Stimulated activated CD4-positive, alpha-beta T cell treated with anti-CD3 and anti-CD28 coated beads, Interleukin-12 subunit alpha, Interleukin-12 subunit beta, amount 100 ng/mL, for 4 hours (primary cell): ENCODE data around the gene PXDC1.

Experiments
- DNase-seq: peaks from one replicate; pipeline ENCODE4 v3.0.0-alpha.2; 2020

PXDC1 gene

DNA sequence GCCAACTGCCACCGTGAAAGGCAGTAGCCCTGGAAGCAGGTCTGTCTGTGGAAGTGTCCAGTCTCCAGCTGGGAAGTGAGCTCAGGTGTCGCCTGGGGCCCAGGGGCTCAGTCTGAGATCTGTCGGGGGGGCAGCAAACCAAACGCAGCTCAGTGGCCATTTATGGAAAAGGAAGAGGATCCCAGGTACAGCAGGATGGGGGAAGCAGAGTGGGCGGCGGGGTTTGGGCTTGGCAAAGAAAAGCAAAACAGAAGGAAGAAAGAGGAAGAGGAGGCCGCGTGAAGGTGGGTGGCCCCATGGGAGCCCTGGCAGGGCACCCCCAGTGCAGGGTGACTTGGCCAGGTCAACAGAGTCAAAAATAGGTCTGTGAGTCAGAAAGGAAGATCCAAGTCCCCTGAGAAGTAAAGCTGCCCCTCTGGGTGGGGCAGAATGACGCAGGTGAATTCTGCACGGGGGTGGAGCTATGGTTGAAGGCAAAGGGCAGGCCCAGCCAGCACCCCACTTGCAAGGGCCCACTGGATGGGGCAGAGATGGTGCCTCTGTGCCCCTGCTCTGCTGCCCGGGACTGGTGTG, 5.3 kb downstream of the PXDC1 start:
- no peak for DNase-seq

DNA sequence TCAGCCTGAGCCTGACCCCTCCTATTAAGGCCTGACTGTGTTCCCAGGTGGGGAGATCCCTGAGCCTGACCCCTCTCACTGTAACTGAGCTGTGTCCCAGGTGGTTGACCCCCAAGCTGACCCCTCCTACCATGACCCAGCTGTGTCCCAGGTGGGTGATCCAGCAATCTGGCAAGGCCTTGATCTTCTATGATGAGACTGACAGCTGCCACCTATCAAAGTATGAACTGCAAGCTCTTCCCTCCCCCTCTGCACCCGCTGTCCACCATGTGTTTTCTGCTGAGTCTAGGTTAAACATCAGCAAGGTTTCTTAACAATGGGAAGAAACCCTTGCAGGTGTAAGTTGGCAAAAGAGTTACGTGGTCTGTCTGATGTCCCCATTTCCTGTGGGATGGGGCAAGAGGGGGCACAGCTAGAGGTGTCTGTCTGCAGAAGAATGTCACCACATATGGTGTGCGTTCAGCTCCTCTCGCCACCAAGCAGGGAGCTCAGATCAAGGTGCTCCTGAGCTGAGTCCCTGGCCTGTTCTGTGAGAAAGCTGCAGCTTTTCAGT, 5.9 kb downstream of the PXDC1 start:
- no peak for DNase-seq

DNA sequence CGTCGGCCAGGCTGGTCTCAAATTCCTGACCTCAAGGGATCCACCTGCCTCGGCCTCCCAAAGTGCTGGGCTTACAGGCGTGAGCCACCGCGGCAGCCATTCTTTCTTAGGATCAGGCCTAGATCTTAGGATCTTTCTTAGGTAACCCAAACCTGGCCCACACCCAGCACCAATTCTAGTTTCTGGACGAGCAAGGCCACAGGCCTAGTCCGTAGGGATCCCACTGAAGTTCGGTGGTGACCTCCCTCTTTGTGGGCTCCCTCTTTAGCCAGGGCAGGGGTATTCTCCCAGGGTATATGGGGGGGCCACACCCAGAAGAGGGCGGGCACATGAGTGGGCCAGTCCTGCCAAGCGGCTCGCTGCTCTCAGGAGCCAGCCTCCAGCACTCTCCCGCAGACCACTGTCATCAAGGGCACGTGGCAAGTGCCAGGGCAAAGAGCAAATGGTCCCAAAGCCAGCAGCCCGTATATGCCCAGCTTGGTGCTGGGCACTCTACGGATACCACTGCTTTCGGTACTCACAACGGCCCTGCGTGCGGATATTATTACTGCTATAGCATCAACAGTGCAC, 6.5 kb downstream of the PXDC1 start:
- no peak for DNase-seq

DNA sequence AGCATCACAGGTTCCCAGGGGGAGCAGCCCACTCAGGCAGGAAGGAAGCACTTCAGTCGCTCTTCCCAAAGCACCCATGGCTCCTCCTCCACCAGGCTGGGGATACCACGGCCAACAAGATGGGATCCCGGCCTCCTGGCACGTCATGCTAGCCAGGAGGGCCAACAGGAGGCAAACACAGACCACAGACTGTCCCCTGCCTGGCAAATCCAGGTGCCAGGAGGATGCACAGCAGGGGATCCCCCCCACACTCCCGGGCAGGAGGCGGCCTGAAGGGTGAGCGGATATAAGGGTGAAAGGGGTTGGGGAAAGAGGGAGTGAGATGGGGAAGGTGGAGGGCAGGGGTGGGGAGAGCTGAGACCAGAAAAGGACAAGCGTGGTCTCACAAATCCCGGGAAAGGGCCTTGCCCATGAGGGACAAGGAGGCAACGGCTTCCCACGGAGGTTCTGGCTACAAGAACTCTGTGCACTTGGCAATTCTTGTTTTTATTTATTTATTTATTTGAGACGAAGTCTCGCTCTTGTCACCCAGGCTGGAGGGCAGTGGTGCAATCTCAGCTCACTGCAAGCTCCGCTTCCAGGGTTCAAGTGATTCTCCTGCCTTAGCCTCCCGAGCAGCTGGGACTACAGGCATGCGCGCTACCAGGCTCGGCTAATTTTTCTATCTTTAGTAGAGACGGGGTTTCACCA, 7.2 kb downstream of the PXDC1 start:
- DNase-seq, result no peak

DNA sequence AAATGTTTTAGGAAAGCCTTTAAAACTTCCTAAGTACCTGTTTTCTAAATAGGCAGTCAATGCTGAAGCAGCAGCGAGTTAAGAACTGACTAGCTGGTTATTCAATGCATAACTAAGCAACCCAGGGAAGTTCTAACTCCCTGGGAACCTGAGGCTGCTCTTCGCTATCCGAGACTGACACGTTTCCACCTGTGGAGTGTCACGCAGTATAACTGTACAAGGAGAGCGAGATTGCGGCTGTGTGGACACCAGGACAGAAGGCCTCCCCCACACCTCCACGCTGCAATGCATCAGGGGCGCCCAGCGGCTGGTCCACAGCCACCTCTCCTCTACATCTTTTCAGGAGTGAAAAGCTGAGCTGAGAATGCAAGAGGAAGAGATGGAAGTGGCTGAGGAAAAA, 8.0 kb downstream of the PXDC1 start:
- DNase-seq, result no peak

DNA sequence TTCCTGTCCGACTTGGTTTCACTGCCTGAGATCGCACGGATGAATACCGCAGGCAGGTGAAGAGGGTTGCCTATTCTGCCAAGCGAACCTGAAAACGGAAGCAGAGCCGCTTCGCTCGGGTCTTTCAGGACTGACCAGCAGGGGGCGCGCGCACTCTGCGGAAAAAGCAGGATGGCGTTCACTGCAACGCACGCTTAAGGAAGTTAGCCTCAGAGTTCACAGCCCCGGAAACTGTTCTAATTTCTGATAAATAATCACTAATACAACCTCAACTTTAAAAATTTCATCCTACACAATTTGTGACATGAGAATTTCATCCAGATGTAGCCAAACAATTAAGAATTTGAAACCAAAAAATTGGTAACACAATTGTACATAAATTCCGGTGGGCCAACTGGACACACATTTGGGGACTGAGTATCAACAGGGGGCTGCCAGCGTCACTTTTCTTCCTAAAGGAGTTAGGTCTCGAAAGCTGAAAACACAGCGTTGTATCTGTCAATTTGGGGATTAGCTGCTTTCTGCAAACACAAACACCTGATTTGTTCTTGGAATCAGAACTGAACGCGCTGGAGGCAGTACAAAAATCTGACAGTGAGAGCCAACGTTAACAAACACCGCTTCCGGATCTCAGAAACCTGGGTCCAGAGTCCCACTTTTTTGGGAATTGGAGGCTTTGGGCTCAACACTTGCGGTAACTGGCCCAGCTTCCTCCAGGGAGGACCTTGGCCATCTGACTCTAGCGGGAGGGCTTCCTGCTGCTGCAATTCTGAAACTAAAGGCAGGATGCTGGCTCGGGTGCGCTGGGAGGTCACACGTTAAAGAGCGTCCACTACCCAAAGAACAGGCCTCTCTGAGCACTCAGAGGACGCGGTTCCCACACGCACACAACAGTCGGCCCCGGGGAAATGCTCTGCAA, 8.8 kb downstream of the PXDC1 start:
- peak; percentile 93 for DNase-seq

DNA sequence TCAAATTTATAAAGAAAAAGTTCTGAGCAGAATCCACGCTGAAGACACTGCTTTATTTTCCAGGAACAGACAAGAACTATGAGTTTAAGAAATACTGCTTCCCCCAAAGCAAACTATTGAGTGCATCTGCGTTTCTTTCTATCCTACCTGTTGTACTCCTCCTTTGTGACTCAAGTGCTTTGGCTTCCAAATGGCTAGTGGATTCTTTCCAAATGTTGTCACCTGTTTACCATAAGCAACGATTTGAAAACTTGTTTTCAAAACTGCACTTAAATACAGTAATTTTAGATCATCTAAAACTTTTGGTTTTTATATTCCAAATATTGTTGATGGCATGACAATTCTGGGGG, 9.5 kb downstream of the PXDC1 start:
- no peak for DNase-seq

DNA sequence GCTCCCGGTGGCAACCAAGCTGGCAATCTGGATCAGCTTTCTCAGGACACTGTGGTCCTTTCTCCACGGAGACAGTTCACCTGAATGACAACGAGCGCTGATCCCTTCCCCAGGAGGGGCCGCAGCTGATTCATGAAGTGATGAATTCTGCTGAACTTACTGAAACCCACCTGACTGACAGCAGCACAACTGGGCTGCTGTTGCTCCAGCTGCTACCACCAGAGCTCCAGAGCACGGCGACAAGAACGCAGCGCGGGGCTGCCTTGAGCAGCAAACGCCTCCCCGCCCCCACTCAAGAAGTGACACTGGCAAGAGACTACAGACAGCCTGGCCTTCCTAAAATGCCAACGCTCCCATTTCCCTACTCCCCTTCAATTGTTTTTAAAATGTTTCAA, 10.0 kb downstream of the PXDC1 start:
- DNase-seq, result no peak

DNA sequence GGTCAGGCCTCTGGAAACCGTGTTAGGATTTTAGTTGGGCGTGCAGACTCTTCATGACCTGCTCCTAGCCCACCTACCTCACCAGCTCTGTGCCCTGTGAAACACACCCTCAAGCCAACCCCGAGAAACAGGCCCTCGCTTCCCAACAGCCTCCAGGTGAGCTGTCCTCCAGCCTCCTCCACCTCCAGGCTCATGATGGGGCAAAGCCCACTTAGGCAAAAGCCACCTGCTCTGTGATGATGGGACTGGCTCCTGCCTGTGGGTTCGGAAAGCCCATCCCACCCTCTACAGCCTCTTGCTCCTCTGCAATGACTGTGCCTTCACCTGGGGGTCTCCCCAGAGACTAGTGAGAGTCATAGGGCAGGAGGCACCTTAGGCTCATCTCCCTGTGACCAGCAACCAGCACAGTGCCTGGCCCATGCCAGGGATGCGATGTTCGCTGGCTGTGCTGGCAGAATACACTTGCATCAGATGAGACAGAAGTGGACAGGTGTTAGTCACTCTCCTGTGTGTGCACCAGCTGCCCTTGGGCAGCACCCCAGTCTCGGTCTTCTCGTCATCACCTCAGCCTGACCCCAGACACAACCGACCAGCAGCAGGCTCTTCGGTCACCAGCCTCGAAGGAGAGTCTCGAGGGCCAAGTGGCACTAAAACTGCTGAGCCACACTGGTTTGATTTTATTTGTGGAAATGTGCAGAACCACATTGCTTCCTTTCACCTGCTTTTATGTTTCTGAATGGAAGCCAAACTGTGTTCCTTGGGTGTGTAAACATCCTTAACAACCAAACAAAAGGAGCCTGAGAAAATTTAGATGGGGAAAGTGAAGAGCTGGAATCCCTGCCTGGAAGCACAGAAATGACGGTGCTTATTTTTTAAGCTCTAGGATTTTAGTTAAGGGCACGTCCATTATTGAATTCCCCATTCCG, 10.7 kb downstream of the PXDC1 start:
- DNase-seq, result no peak

DNA sequence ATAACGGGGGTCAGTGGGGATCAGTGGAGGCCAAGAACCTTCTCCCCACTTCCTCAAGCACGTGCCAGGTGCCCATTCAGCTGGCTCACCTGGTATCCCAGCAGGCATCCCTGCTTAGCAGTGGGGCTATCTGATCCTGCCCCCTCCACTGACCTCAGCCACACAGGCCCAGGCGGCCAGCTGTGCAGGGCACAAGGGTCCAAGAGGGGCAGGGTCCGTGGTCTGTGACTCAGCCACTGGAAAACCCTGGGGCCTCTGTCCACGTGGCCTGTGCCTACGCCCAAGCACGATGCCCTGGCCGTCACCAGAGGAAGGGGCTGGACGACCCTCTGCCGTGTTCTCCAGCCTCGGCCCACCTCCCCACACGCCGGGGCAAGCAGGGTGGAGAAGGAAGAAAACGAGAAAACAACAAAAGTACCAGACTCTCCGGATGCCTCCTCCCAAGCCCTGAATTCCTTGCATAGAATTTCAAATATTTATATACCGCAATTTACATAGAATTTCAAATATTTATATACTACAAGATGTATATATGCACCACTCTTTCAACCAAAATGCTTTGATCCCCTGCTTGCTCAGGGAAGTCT, 12.1 kb downstream of the PXDC1 start:
- DNase-seq, result no peak

DNA sequence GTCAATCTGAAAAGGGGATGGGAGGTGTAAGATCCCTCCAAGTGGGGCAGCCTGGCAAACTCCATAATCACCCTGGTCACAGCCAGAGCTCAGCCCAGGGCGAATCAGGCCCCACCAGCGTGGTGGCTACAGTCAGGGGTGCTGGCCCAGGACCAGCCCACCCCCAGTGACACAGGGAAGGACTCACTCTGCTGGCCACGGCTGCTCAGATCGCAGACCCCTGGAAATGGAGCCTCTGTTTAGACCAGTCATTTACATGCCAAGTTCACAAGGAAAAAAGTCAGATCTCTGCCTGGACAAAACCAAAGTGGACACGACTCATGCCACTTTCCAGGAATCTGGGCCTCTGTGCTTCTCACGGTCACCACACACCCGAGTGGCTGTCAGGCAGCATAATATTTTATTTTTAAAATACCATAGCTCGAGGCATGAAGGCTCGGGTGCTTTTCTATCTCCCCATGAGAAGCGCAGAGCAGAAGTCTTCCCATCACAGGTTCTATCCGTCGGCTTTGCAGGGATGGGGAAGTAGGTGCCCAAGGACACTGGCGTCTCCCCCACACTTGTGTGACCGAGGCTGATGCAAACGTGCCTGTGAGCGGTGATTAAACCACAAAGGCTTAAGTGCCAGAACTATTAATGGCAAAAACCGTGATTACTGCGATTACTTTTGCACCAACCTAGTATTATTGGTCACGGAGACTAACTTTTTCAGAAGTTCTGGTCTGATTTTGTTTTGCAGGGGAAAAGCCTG, 13.0 kb downstream of the PXDC1 start:
- no peak for DNase-seq

DNA sequence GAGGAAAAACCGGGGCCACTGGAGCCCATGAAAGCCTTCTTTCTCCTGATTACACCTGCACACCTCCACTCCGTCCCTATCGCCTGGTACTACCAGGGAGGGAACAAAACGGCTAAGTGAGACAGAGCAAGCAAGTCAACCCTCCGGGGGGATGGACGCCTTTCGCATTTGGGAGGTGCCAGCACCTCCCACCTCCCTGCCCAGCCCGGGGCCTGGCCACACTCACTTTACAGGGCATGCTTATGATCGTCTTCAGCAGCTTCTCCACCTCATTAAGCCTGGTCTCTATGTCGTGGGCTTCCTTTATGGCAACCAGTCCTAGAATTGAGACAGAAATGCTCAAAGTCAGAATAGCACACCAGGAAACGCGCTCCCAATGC, 13.7 kb downstream of the PXDC1 start:
- DNase-seq, result no peak

DNA sequence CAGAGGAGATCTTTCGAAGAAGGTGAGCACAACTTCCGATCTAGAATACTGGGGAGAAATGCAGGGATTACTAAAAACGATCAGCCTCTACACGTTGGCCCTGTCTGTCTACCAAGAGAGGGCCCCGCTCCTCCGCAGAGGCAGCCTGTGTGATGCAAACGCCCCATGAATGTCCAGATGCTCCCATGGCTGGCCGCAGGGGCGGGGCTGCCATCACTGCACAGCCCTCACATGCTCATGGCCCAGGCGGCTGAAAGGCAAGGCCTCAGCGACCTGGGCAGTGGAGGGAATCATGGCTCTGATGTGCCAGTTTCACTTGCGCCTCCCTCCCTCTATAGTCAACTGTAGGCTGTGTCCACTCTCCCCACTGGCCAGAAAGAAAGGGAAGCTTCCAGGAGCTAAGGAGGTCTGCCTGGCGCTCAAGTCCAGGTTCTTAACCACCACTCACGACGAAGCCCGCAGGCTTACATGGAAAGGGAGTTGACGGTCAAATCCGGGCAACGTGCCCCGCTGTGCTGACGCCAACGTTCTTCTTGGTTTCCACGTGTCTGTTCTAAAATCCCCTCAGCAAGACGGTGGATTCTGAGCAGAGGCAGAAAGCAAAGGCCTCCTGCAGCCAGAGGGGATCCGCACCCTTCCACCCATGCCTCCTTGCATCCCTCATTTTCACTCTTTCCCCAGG, 14.2 kb downstream of the PXDC1 start:
- DNase-seq, result no peak

DNA sequence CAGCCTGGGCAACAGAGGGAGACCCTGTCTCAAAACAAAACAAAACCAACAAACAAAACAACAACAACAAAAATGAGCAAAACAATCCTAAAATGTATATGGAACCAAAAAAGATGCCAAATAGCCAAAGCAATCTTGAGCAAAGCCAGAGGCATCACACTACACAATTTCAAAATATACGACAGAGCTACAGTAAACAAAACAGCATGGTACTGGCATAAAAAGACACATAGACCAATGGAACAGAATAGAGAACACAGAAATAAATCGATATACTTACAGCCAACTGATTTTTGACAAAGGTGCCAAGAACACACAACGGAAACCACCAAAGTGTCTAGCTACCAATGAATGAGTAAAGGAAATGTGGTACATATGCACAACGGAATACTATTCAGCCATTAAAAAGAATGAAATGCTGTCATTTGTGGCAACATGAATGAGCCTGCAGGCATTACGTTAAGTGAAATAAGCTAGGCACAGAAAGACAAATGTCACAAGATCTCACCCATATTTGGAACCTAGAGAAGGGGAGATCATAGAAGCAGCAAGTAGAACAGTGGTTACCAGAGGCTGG, 16.4 kb downstream of the PXDC1 start:
- DNase-seq, result no peak

DNA sequence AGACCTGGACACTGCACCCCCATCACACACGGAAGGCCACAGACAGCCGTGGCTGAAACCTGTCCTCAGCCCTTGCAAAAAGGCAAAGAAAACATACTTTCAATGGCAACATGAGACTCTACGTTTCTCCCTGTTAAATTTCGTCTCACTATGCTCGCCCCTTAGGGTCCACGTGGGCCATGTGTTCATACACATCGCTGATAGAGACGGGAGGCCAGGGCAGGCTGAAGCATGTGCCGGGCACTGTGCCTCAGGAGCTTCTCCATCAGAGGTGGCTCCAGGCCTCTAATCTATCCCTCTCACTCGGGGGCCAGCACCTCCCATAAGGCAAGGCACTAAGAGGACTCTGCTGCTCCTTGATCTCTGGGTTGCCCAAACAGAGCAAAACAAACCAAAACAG, 17.5 kb downstream of the PXDC1 start:
- DNase-seq, result no peak

DNA sequence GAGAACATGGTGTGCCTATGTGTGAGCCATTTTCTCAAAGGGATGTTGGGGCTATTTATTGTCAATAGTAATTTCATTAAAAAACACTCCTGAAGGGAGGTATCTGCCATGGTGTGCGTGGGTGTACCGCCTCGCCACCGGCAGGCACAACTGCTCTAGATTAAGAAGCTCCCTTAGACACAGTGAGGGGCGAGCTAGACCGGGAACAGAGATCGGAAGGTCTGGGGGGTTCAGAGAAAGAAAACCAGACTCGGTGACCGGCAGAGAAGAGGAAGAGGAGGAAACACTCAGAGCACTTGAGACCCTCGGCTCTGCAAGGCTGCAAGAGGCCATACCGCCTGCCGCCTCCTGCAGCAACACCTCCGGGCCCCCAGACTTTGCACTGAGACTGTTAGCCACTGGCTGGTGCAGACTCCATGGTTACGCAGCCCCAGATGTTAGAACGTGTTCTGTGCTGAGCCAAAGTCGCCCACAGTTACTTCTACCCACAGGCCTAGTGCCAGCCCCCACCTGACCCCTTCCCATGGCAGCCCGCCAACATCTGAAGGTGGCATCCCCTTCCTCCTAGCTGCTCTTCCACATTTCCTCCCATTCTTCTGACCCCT, 18.1 kb downstream of the PXDC1 start:
- DNase-seq, result no peak

DNA sequence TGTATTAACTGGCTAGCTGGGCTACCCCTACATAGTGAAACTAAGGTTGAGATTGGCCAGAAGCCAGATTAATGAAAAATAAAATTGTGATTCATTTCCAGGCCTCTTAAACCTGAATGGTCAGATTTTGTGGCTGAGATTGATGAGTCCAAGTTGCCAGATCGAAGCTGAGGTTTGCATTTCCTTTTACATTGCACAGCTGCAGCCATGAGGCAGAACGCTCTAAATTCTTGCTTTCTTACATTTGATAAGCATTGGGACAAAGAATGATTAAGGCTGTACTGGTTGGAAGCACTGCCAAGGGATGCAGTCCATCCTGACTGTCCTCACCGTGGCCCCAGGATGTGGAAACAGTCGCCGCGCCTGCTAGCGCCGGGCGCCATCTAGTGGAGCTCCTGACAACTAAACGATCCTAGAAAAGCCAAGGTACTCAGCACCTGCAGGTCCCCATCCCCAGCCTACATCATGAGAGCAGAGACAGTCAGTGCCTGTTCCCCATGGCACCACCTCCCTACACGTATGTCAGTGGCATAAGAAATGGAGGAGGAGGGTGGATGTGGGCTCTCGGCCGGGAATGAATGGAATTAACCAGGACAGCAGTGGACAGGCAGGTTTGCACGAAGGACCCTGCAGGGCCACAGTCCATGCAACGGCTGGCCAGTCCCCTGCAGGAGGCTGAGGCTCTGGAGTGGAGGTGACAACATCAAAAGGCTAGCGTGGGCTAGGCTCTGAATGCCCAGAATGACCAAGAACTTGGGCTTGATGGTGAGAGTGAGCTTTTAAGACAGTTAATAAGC, 19.0 kb downstream of the PXDC1 start:
- DNase-seq, result peak; percentile 63

DNA sequence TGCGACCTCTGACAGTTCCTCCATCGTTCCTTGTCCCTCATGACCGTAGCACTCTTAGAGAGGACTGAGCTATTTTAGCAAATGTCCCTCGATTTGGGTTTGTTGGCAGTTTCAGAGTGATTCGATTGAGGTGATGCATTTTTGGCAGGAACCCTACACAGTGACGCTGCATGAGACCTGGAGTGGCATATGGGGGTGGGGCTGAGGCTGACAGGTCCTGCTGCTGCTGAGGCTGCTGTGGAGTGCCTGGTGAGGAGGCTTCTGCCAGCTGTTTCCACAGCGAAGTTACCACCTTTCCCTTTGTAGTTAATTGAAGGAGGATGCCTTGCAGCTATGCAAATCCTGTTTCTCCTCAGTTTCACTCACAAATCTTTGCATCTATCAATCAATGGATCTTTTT, 19.8 kb downstream of the PXDC1 start:
- no peak for DNase-seq
